Measurements from ENCODE around the gene ZIC1. TPM values are rescaled to one million over a fixed set of nuclear protein-coding genes. Genes with fewer than 3 reads are reported as not detected.

ZIC1 gene
- total and polyA plus RNA-seq, 8 donors, result 0.03 to 0.55 TPM; not detected in 6

- intact Hi-C loops (cut with DNase I), result no loop called here
- peaks cover 91 to 100% of the 10 kb centered on the region in 2 donors for H3K27me3 ChIP-seq
- ATAC-seq, result no peak
Measured at GRCh38 chr3:147404000-147404799, 5.0 kb upstream of the ZIC1 start.

GRCh38 chr3:147404800-147405230, 4.3 kb upstream of the ZIC1 start:
- H3K4me1 ChIP-seq, result peaks cover 0 to 7% of the 10 kb centered on the region in 2 donors
- no peak overlapping the region for H3K27ac ChIP-seq
- ATAC-seq (no peak), DNase-seq (no peak)
- H3K4me3 ChIP-seq, result no peak overlapping the region
- intact Hi-C loops (cut with DNase I), result no loop called here
- peaks cover 92 to 100% of the 10 kb centered on the region in 2 donors for H3K27me3 ChIP-seq
- no peaks in the 10 kb centered on the region for H3K9me3 ChIP-seq
- no peak for TF ChIP-seq CTCF (IDR thresholded peaks at IDR 0.05)
- no peaks in the 10 kb centered on the region for H3K36me3 ChIP-seq

More at GRCh38 chr3:147404000-147404799, 5.0 kb upstream of the ZIC1 start:
- Histone ChIP-seq H3K27ac (no peak overlapping the region), H3K36me3 (no peaks in the 10 kb centered on the region), H3K9me3 (no peaks in the 10 kb centered on the region), H3K4me3 (no peak overlapping the region), H3K4me1 (peaks cover 0 to 2% of the 10 kb centered on the region in 2 donors)
- no peak for TF ChIP-seq CTCF (IDR thresholded peaks at IDR 0.05)
- no peak for DNase-seq

- H3K4me1 ChIP-seq, result peaks cover under 1 to 12% of the 10 kb centered on the region in 2 donors
- no peak for TF ChIP-seq CTCF (IDR thresholded peaks at IDR 0.05)
- H3K4me3 ChIP-seq, result no peak overlapping the region
- intact Hi-C loops (cut with DNase I), result no loop called here
- DNase-seq (no peak), ATAC-seq (no peak)
- H3K27ac ChIP-seq, result no peak overlapping the region
- H3K27me3 ChIP-seq, result peaks cover 98 to 100% of the 10 kb centered on the region in 2 donors
- no peaks in the 10 kb centered on the region for H3K9me3 ChIP-seq
- H3K36me3 ChIP-seq, result no peaks in the 10 kb centered on the region
Measured at GRCh38 chr3:147405231-147406027, 3.7 kb upstream of the ZIC1 start.

- no peak within 1 kb of the TSS for H3K27ac ChIP-seq
- intact Hi-C loops (cut with DNase I), result no loop called here
- no peak for TF ChIP-seq CTCF (IDR thresholded peaks at IDR 0.05)
- no peak within 1 kb of the TSS for H3K4me3 ChIP-seq
- DNase-seq (no peak), ATAC-seq (no peak)
- peaks cover 7 to 18% of the 10 kb centered on the region in 2 donors for H3K4me1 ChIP-seq
- no peaks in the 10 kb centered on the region for H3K36me3 ChIP-seq
- H3K27me3 ChIP-seq, result peaks cover 98 to 100% of the 10 kb centered on the region in 2 donors
- H3K9me3 ChIP-seq, result no peaks in the 10 kb centered on the region
Measured at GRCh38 chr3:147406028-147406931, 2.9 kb upstream of the ZIC1 start, which contains the start of gene ZIC4. Gene ZIC4, minus strand, starts transcription at chr3:147406543. Its CDS starts 3,746 bp downstream, at chr3:147402797.
